Heart left ventricle (tissue), 16 donors: ENCODE measurements around the gene PCDHA10. TPM values are rescaled to one million over a fixed set of nuclear protein-coding genes. Genes with fewer than 3 reads are reported as not detected.
A peak's percentile ranks its signal among the peaks of the same experiment; 100 is the strongest.
"Not testable (repeated sequence)": the region's sequence is repeated elsewhere in the genome, so short reads cannot be mapped to it uniquely, and the experiment has no call there.

ENCODE experiments used
- ATAC-seq, 4 donors: fragments of 200-7000 bp; cut with Tn5 transposase; one replicate each; pipeline ENCODE4 v1.9.1; 2020 to 2022; ENCODE audit warnings: moderate library complexity in 4 of 4, mild to moderate bottlenecking in 3 of 4, moderate number of reproducible peaks in 1 of 4
- DNase-seq, 5 donors: peaks; one replicate each; pipeline ENCODE4 v3.0.0-alpha.2; 2020
- H3K27ac ChIP-seq, 12 donors: fragments of 200-600 bp; sonication (generic) in 4 of 12; one replicate each; pipeline versions ENCODE4 v1.5.0 to v1.8.0; 2016 to 2022; ENCODE audit warnings: mild to moderate bottlenecking in 2 of 12
- H3K27me3 ChIP-seq, 9 donors: fragments of 200-600 bp; sonication (generic) in 2 of 9; one replicate each; pipeline versions ENCODE4 v1.5.1 to v1.8.0; 2016 to 2022; ENCODE audit warnings: mild to moderate bottlenecking in 3 of 9
- H3K36me3 ChIP-seq, 9 donors: fragments of 200-600 bp; sonication (generic) in 2 of 9; one replicate each; pipeline versions ENCODE4 v1.5.0 to v1.8.0; 2018 to 2022; ENCODE audit warnings: mild to moderate bottlenecking in 2 of 9
- H3K4me1 ChIP-seq, 12 donors: fragments of 200-600 bp; sonication (generic) in 4 of 12; one replicate each; pipeline versions ENCODE4 v1.5.0 to v1.8.0; 2016 to 2022; ENCODE audit warnings: mild to moderate bottlenecking in 3 of 12
- H3K4me3 ChIP-seq, 12 donors: fragments of 200-600 bp; sonication (generic) in 4 of 12; one replicate each; pipeline versions ENCODE4 v1.5.0 to v1.8.0; 2017 to 2022; ENCODE audit warnings: mild to moderate bottlenecking in 9 of 12, moderate library complexity in 4 of 12
- H3K9me3 ChIP-seq, 12 donors: fragments of 200-600 bp; sonication (generic) in 4 of 12; one replicate each; pipeline versions ENCODE4 v1.5.0 to v1.8.0; 2016 to 2022; ENCODE audit warnings: mild to moderate bottlenecking in 1 of 12
- POLR2A ChIP-seq, 2 donors: fragments of 450-650 bp; IDR thresholded peaks; one replicate each; pipeline ENCODE4 v1.6.1; 2017; ENCODE audit warnings: antibody characterized with exemption in 2 of 2, mild to moderate bottlenecking in 2 of 2, moderate library complexity in 2 of 2
- WGBS, 4 donors: extraction: QIAGEN DNeasy Blood & Tissue Kit in 2 of 4; methylation state at CpG; one replicate each; pipeline versions ENCODE4 v1.1.5 to v1.1.7; 2013 to 2018; 5-methylcytosine and 5-hydroxymethylcytosine counted together
- intact Hi-C, 10 donors: fragments of 100-400 bp; cut with DNase I; formaldehyde crosslinking; loops; one replicate each; pipeline versions ENCODE4 v1.11.1 to v1.14.2; 2022
- polyA plus RNA-seq, 2 donors: library from polyadenylated mRNA; stranded (reverse); fragments of 200-250 nt; gene quantifications; one replicate each; pipeline ENCODE4 v1.2.3, GENCODE V29; 2013
- total RNA-seq, 9 donors: library from RNA; depleted of rRNA in 2 of 9; stranded (reverse); fragments of >200 nt in 2 of 9; fragmentation: NEBNext Ultra II Directional in 3 of 9; extraction: Animal tissue kit (Norgen Biotek cat#: 25700) in 3 of 9; gene quantifications; one replicate each; pipeline versions ENCODE4 v1.1.0 to v1.2.4, GENCODE V29; 2016 to 2023
- TF ChIP-seq, protein P1 (sequence below), 12 donors: fragments of 200-600 bp; sonication (generic) in 4 of 12; IDR thresholded peaks; one replicate each; pipeline versions ENCODE4 v1.5.0 to v1.8.0; 2018 to 2022; ENCODE audit warnings: antibody characterized with exemption in 12 of 12, mild to moderate bottlenecking in 5 of 12
- donor health status: ischemic (EF 13 %, LVEDD 7.1; RV severe dilation, severe dysfunction).
- donor health status: healthy with polysubstance abuse.
- donor health status: DM: no; HTN: yes; CAD: no.
- donor health status: DM: no; HTN: no; CAD: no.
- donor health status: ischemic (EF 25% LVEDD 6.9; RV normal size, moderate dysfunction).
- donor health status: ischemic (EF 25% LVEDD 5.7; RV mildly dilated, moderate dysfunction).
- donor health status: healthy.
- donor health status: DM: yes; HTN: yes; CAD: no.
- donor health status: ischemic (EF 35%, LVEDD 5.7; RV mildly dilated, moderate dysfunction).
- donor health status: nonischemic (EF 11% LVEDD 7.7; RV severe dilation, severe dysfunction).
- donor health status: DM: yes; HTN: yes; CAD: no.
- donor health status: PGD.
- donor health status: ischemic (EF 29% LVEDD 5.4; RV normal size, mild dysfunction).
- donor health status: nonischemic (EF 23%, LVEDD 6.1; RV moderate dilation, normal function).

Gene PCDHA10
- total and polyA plus RNA-seq, 11 donors, result under 0.01 to 0.41 (median 0.15) TPM; not detected in 2

GRCh38 chr5:140840978-140841962 is 14.4 kb upstream of the PCDHA10 start, which contains the start of gene PCDHA8:
Gene PCDHA8, plus strand, starts transcription at chr5:140841187. Its CDS starts 135 bp downstream, at chr5:140841322.
- peaks cover 0 to 44% (median 9%) of the 10 kb centered on the region in 12 donors for H3K9me3 ChIP-seq

GRCh38 chr5:140842798-140843733 is 12.6 kb upstream of the PCDHA10 start:
- Histone ChIP-seq H3K4me1 (no peaks in the 10 kb centered on the region), H3K4me3 (no peak overlapping the region), H3K9me3 (peaks cover 0 to 44% (median 14%) of the 10 kb centered on the region in 12 donors), H3K27me3 (peaks cover 0 to 82% (median 15%) of the 10 kb centered on the region in 9 donors), H3K27ac (no peak overlapping the region), H3K36me3 (no peaks in the 10 kb centered on the region)
- DNase-seq, result no peak
- WGBS, 4 donors, result 36 to 49% (median 43%) methylated on average over 12 to 87 of the region's 87 CpGs
- TF ChIP-seq, protein P1, sequence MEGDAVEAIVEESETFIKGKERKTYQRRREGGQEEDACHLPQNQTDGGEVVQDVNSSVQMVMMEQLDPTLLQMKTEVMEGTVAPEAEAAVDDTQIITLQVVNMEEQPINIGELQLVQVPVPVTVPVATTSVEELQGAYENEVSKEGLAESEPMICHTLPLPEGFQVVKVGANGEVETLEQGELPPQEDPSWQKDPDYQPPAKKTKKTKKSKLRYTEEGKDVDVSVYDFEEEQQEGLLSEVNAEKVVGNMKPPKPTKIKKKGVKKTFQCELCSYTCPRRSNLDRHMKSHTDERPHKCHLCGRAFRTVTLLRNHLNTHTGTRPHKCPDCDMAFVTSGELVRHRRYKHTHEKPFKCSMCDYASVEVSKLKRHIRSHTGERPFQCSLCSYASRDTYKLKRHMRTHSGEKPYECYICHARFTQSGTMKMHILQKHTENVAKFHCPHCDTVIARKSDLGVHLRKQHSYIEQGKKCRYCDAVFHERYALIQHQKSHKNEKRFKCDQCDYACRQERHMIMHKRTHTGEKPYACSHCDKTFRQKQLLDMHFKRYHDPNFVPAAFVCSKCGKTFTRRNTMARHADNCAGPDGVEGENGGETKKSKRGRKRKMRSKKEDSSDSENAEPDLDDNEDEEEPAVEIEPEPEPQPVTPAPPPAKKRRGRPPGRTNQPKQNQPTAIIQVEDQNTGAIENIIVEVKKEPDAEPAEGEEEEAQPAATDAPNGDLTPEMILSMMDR (IDR thresholded peaks at IDR 0.05), result no peak
- TF ChIP-seq POLR2A (IDR thresholded peaks at IDR 0.05), result no peak
- ATAC-seq, result no peak
- intact Hi-C loops, result no loop called here

More at GRCh38 chr5:140840978-140841962, 14.4 kb upstream of the PCDHA10 start, which contains the start of gene PCDHA8:
- no peaks in the 10 kb centered on the region for H3K36me3 ChIP-seq
- 19 to 27% (median 22%) methylated on average over 23 to 47 of the region's 47 CpGs for WGBS, 4 donors
- DNase-seq (no peak), ATAC-seq (no peak)
- H3K4me3 ChIP-seq, result no peak within 1 kb of the TSS
- H3K27me3 ChIP-seq, result peaks cover 0 to 79% (median 13%) of the 10 kb centered on the region in 9 donors
- H3K27ac ChIP-seq, result no peak within 1 kb of the TSS
- H3K4me1 ChIP-seq, result no peaks in the 10 kb centered on the region
- intact Hi-C loops, result no loop called here
- TF ChIP-seq, protein P1 (IDR thresholded peaks at IDR 0.05), result peak in 5 of 12 donors; percentile 8 to 22 (median 20)
- no peak for TF ChIP-seq POLR2A (IDR thresholded peaks at IDR 0.05)

- H3K9me3 ChIP-seq, result peaks cover 0 to 29% (median 10%) of the 10 kb centered on the region in 12 donors
- H3K36me3 ChIP-seq, intact Hi-C loops, H3K27ac ChIP-seq, ATAC-seq, H3K4me1 ChIP-seq, H3K4me3 ChIP-seq, DNase-seq: not testable (repeated sequence)
- WGBS, 4 donors, result 12 to 23% (median 19%) methylated on average over 14 to 46 of the region's 48 CpGs
- H3K27me3 ChIP-seq, result peaks cover 0 to 64% (median 17%) of the 10 kb centered on the region in 9 donors
Measured at GRCh38 chr5:140848139-140849102, 7.3 kb upstream of the PCDHA10 start, which contains the start of gene PCDHA9. Gene PCDHA9, plus strand, starts transcription at chr5:140848382. Its CDS starts 114 bp downstream, at chr5:140848496.

- Histone ChIP-seq H3K27me3 (peaks cover 0 to 73% (median 17%) of the 10 kb centered on the region in 9 donors), H3K9me3 (peaks cover 0 to 28% (median 7%) of the 10 kb centered on the region in 12 donors)
- not testable (repeated sequence) for H3K4me1 ChIP-seq, ATAC-seq, H3K4me3 ChIP-seq, H3K36me3 ChIP-seq, H3K27ac ChIP-seq, DNase-seq
- intact Hi-C loops, result loop anchor here in 1 of 10 donors (10.0 kb wide), 1 partner anchor 195 kb away; no protein-coding TSS in a partner anchor
- 33 to 51% (median 41%) methylated on average over 44 to 101 of the region's 101 CpGs for WGBS, 4 donors
Measured at GRCh38 chr5:140849831-140850634, 5.7 kb upstream of the PCDHA10 start.
